Gastroesophageal sphincter (tissue), 3 donors: ENCODE data around the gene RASL10B.

ENCODE experiments used
- EP300 ChIP-seq: sonication (generic); formaldehyde crosslinking; IDR thresholded peaks from one replicate; pipeline ENCODE4 v1.6.1; 2017; ENCODE audit warnings: antibody characterized with exemption, mild to moderate bottlenecking
- POLR2A ChIP-seq, 2 donors: fragments of 450-650 bp; IDR thresholded peaks; one replicate each; pipeline ENCODE4 v1.6.1; 2017; ENCODE audit warnings: antibody characterized with exemption in 2 of 2, mild to moderate bottlenecking in 2 of 2, moderate library complexity in 1 of 2
- TF ChIP-seq, protein P1 (sequence below), 4 experiments: fragments of 200-600 bp in 2 of 4; fragments of 450-650 bp in 2 of 4; sonication (generic) in 1 of 4; IDR thresholded peaks; one replicate each; pipeline ENCODE4 v1.5.1; 2017 to 2019; ENCODE audit warnings: antibody characterized with exemption in 4 of 4, mild to moderate bottlenecking in 2 of 4, moderate library complexity in 2 of 4

DNA sequence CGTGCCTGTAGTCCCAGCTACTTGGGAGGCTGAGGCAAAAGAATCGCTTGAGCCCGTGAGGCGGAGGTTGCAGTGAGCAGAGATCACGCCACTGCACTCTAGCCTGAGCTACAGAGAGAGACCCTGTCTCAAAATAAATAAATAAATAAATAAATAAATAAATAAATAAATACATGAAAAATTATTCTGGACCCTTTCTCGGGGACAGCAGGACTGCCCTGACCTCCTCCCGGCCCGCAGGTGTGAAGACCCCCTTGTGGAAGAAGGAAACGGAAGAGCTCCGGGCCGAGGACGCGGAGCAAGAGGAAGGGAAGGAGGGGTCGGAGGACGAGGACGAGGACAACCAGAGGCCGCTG, 32.3 kb downstream of the RASL10B start:
- TF ChIP-seq POLR2A (IDR thresholded peaks at IDR 0.05) (no peak), EP300 (no peak)
- TF ChIP-seq, protein P1, sequence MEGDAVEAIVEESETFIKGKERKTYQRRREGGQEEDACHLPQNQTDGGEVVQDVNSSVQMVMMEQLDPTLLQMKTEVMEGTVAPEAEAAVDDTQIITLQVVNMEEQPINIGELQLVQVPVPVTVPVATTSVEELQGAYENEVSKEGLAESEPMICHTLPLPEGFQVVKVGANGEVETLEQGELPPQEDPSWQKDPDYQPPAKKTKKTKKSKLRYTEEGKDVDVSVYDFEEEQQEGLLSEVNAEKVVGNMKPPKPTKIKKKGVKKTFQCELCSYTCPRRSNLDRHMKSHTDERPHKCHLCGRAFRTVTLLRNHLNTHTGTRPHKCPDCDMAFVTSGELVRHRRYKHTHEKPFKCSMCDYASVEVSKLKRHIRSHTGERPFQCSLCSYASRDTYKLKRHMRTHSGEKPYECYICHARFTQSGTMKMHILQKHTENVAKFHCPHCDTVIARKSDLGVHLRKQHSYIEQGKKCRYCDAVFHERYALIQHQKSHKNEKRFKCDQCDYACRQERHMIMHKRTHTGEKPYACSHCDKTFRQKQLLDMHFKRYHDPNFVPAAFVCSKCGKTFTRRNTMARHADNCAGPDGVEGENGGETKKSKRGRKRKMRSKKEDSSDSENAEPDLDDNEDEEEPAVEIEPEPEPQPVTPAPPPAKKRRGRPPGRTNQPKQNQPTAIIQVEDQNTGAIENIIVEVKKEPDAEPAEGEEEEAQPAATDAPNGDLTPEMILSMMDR (IDR thresholded peaks at IDR 0.05) = no peak
